NCI-H82 treated with DMSO at 0.1 percent for 48 hours (cell line): ENCODE data around the gene CACNA1D.
"Not testable (repeated sequence)": the region's sequence is repeated elsewhere in the genome, so short reads cannot be mapped to it uniquely, and the experiment has no call there.

Experiments used
- DNase-seq: peaks from one replicate; lab custom pipeline; 2025; ENCODE audit not compliant: unreplicated experiment; lab: John Stamatoyannopoulos, UW

Gene CACNA1D

GRCh38 chr3:53613125-53613524 is 118.7 kb downstream of the CACNA1D start:
- no peak for DNase-seq

- DNase-seq = no peak
Observed at GRCh38 chr3:53614307-53614706, 119.9 kb downstream of the CACNA1D start.

GRCh38 chr3:53616321-53616720 is 121.9 kb downstream of the CACNA1D start:
- no peak for DNase-seq

- no peak for DNase-seq
Observed at GRCh38 chr3:53616971-53617892, 122.8 kb downstream of the CACNA1D start.

GRCh38 chr3:53617893-53618523 is 123.6 kb downstream of the CACNA1D start:
- no peak for DNase-seq

GRCh38 chr3:53618524-53618906 is 124.1 kb downstream of the CACNA1D start:
- no peak for DNase-seq

GRCh38 chr3:53618936-53619335 is 124.5 kb downstream of the CACNA1D start:
- DNase-seq = no peak

GRCh38 chr3:53624061-53624857 is 129.8 kb downstream of the CACNA1D start:
- no peak for DNase-seq

GRCh38 chr3:53626876-53627275 is 132.5 kb downstream of the CACNA1D start:
- DNase-seq = no peak

- DNase-seq = no peak
Observed at GRCh38 chr3:53628536-53629401, 134.4 kb downstream of the CACNA1D start.

GRCh38 chr3:53629402-53629723 is 135.0 kb downstream of the CACNA1D start:
- DNase-seq = no peak

GRCh38 chr3:53630547-53630946 is 136.1 kb downstream of the CACNA1D start:
- DNase-seq = no peak

- no peak for DNase-seq
Observed at GRCh38 chr3:53633197-53633787, 138.9 kb downstream of the CACNA1D start.

GRCh38 chr3:53635041-53635440 is 140.6 kb downstream of the CACNA1D start:
- DNase-seq = no peak

GRCh38 chr3:53638806-53639205 is 144.4 kb downstream of the CACNA1D start:
- not testable (repeated sequence) for DNase-seq

GRCh38 chr3:53641397-53641796 is 147.0 kb downstream of the CACNA1D start:
- DNase-seq = no peak

- DNase-seq = no peak
Observed at GRCh38 chr3:53642211-53642610, 147.8 kb downstream of the CACNA1D start.

GRCh38 chr3:53643757-53644156 is 149.3 kb downstream of the CACNA1D start:
- no peak for DNase-seq

GRCh38 chr3:53645754-53646153 is 151.3 kb downstream of the CACNA1D start:
- DNase-seq = no peak

- DNase-seq = no peak
Observed at GRCh38 chr3:53646723-53647122, 152.3 kb downstream of the CACNA1D start.
